SK-N-MC (cell line): ENCODE measurements around the gene ARHGEF7.

Experiments
- DNase-seq: peaks from one replicate; pipeline ENCODE4 v3.0.0-alpha.2; 2011; ENCODE audit warnings: low read depth, low spot score
- H3K27ac ChIP-seq: fragments of 200-600 bp; sonication (generic); 2 replicates; pipeline ENCODE4 v1.5.1; 2016; ENCODE audit warnings: mixed run types
- H3K36me3 ChIP-seq: fragments of 200-600 bp; sonication (generic); 2 replicates; pipeline ENCODE4 v1.6.1; 2017; ENCODE audit warnings: antibody characterized with exemption, low read length, mixed read lengths; ENCODE audit not compliant: insufficient read depth
- H3K4me3 ChIP-seq: fragments of 200-600 bp; sonication (generic); 2 replicates; pipeline ENCODE4 v1.5.1; 2016
- H3K9ac ChIP-seq: fragments of 200-600 bp; sonication (generic); 2 replicates; pipeline ENCODE4 v1.8.0; 2017; ENCODE audit warnings: mixed run types, mixed read lengths; ENCODE audit not compliant: insufficient read length
- H3K9me3 ChIP-seq: fragments of 200-600 bp; sonication (generic); 2 replicates; pipeline ENCODE4 v1.6.1; 2017; ENCODE audit warnings: low read depth, mild to moderate bottlenecking, antibody characterized with exemption, low read length, moderate library complexity, mixed read lengths
- EZH2 ChIP-seq: fragments of 200-600 bp; sonication (generic); IDR thresholded peaks from one replicate; pipeline ENCODE4 v1.6.1; 2017; ENCODE audit warnings: antibody characterized with exemption
- FOXP2 ChIP-seq: optimal IDR thresholded peaks from 2 replicates; pipeline ENCODE3; 2011; ENCODE audit warnings: mild to moderate bottlenecking, moderate library complexity; ENCODE audit not compliant: insufficient read depth; ENCODE audit errors: extremely low read length, control extremely low read depth
- POLR2AphosphoS5 ChIP-seq: IDR thresholded peaks from 2 replicates; pipeline ENCODE4 v1.6.1; 2012; ENCODE audit warnings: mild to moderate bottlenecking, low read depth, low read length, borderline replicate concordance

Gene ARHGEF7

DNA sequence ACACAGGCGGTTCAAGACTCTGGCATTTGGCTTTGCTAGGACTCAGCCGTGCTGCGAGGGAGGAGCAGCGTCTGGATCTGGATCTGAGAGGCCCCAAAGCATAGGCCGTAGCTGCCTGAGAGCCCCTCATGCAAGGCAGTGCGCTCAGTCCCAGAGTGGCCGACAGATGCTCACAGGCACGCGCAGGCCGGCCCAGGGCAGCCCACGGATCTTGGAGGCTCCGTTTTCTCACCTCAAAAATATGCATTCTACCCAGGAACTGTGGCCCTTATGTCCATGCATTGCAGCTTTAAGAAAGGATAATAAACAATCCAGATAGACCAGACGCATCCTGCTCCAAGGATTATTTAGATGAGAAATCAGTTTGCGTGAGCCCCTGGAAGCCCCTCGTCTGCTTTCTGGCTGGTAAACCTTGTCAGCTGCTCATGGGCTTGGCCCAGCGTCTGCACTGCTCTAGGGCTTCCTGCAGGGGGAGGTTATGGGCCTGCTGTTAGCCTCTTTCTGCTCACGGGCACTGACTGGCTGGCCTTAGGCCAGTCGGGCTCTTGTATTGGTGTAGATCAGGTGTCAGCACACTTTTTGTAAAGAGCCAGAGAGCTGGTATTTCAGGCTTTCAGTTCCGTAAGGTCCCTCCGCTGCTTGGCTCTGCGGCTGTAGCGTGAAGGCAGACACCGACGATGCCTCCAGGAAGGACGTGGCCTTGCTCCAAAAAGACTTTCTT lies 229.5 kb downstream of the ARHGEF7 start:
- Histone ChIP-seq H3K4me3 (no peak overlapping the region), H3K9ac (no peak overlapping the region), H3K9me3 (no peaks in the 10 kb centered on the region), H3K27ac (no peak overlapping the region), H3K36me3 (no peaks in the 10 kb centered on the region)
- TF ChIP-seq EZH2 (no peak), FOXP2 (no peak)
- no peak for DNase-seq

DNA sequence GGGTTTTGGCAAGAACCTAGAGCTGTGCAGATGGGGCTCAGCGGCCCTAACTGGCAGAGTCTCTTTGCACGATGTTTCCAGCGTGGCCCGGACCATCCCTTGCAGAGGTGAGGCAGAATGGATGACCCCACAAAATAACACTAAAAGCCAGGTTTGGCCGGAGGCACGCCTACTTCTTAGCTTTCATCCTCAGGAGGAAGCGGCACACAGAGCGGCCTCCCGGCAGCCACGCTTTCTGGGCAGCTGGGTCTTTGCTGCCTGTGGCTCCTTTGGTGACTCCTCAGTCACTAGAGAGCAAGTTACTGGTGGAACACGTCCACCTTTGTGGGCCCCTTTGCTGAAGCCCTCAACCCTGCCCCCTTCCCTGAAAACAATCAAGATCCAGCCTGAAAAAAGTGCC lies 230.6 kb downstream of the ARHGEF7 start:
- no peak for DNase-seq
- Histone ChIP-seq H3K27ac (no peak overlapping the region), H3K9ac (no peak overlapping the region), H3K9me3 (no peaks in the 10 kb centered on the region), H3K36me3 (no peaks in the 10 kb centered on the region), H3K4me3 (no peak overlapping the region)
- TF ChIP-seq EZH2 (no peak), FOXP2 (no peak), POLR2AphosphoS5 (no peak)

DNA sequence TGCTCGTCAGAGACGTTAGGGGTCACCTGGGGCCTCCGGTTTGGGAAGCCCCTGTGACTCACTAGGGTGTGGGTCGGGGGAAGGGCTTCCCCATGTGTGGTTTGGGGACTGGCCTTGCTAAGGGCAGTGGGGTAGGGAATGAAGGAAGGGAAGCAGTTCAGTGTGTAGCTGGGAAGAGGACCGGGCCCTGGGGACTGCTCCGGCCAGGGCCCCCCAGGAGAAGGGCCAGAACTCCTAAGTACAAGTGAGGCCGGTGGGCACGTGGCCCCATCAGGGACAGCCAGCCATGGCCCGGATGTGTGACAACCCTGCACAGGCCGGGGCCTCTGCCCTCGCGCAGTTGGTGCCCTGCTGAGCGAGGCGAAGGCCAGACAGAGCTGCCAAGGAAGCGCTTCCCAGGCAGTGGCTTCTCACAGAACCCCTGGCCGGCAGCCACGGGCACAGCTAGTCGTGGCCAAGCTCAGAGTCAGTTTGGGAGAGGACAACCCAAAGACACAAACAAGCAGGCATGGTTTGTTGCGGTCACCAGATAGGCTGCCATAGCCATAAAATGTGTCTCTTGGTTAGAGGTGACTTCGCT lies 231.1 kb downstream of the ARHGEF7 start:
- no peak overlapping the region for H3K27ac ChIP-seq
- no peak overlapping the region for H3K9ac ChIP-seq
- TF ChIP-seq EZH2, result no peak
- TF ChIP-seq POLR2AphosphoS5, result no peak
- TF ChIP-seq FOXP2, result no peak
- no peaks in the 10 kb centered on the region for H3K36me3 ChIP-seq
- no peak overlapping the region for H3K4me3 ChIP-seq
- H3K9me3 ChIP-seq, result no peaks in the 10 kb centered on the region
- no peak for DNase-seq

DNA sequence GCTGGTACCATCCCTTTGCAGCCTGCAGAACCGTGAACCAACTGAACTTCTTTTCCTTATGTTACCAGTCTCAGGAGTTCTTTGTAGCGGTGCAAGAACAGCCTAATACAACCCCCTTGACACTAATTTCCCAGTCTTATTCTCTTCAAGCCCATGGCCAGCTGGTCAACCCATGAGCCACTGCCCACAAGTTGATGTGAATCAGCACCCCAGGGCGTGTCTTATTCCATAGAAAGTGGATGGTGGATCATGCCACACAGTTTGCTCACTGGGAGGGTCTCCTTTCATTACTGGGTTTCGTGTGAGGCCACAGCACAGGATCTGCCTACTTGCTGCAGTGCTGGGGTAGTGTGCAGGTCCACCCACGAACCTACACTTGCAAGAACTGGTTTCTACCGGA lies 232.3 kb downstream of the ARHGEF7 start:
- no peak for TF ChIP-seq EZH2
- no peak for TF ChIP-seq POLR2AphosphoS5
- no peak for TF ChIP-seq FOXP2
- H3K9ac ChIP-seq, result no peak overlapping the region
- H3K4me3 ChIP-seq, result no peak overlapping the region

DNA sequence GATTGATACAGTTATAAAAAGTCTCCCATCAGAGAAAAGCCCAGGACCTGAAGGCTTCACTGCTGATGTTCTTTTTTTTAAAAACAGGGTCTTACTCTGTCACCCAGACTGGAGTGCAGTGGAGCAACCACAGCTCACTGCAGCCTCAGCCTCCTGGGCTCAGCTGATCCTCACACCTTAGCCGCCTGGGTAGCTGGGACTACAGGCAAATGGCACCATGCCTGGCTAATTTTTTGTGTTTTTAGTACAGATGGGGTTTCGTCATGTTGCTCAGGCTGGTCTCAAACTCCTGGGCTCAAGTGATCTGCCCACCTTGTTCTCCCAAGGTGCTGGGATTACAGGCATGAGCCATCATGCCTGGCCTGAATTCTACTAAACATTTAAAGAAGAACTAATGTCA lies 238.4 kb downstream of the ARHGEF7 start:
- Histone ChIP-seq H3K9me3 (no peaks in the 10 kb centered on the region), H3K9ac (no peak overlapping the region), H3K4me3 (no peak overlapping the region), H3K36me3 (no peaks in the 10 kb centered on the region), H3K27ac (no peak overlapping the region)
- no peak for DNase-seq
- TF ChIP-seq EZH2 (no peak), POLR2AphosphoS5 (no peak), FOXP2 (no peak)

More for the DNA sequence above, 232.3 kb downstream of the ARHGEF7 start:
- DNase-seq, result no peak
- H3K36me3 ChIP-seq, result no peaks in the 10 kb centered on the region
- H3K9me3 ChIP-seq, result no peaks in the 10 kb centered on the region
- no peak overlapping the region for H3K27ac ChIP-seq

DNA sequence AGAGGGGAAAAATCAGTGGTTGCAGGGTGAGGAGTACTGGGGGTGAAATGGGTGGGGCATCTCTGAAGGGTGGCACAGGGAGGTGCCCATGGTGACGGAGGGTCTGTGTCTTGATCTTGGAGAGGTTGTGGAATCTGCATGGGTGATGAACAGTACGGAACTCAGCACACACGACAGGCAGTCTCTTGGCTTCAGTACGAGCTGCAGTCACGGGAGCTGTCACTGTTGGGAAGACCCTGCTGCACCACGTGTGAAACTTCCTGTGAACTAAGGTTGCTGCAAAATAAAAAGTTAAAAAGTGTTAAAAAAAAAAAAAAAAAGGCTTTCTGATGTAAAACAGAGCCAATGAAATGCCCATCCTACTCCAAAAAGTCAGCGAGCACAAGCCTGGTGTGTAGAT lies 239.7 kb downstream of the ARHGEF7 start:
- TF ChIP-seq POLR2AphosphoS5, result no peak
- no peak for TF ChIP-seq EZH2
- no peak for TF ChIP-seq FOXP2
- H3K27ac ChIP-seq, result no peak overlapping the region

More for the DNA sequence above, 239.7 kb downstream of the ARHGEF7 start:
- no peak overlapping the region for H3K9ac ChIP-seq
- no peaks in the 10 kb centered on the region for H3K9me3 ChIP-seq
- H3K4me3 ChIP-seq, result no peak overlapping the region
- no peaks in the 10 kb centered on the region for H3K36me3 ChIP-seq
- DNase-seq, result no peak
